ENCODE measurements around the gene CLECL1.

The CLECL1 gene

DNA sequence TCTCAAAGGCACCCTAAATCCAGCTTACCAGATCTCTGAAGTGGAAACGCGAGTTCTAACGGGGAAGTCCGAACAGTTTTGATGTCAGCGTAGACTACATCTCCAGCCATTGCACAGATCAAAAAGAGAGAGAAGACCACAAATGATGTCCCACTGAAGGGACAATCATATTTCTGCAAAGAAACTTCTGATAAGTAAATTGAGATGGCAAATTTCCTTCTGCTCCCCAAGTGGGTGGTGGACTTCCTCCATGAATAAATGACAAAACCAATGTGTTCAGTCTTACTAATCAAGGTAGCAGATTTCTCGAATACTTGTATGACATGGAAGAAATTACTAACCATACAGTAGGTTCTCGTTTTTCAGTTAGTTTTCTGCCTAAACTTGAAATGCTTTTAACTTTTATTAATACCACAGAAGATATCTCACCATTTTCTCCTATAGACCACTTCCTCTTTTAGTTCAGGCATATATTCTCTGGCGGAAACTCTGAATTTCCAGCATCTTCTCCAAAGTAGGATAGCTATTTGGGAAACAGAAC, at the start of gene CLECL1:
Gene CLECL1 (minus strand): TSS at position 177 of the 541 bp plus-strand sequence.
- FAIRE-seq: peak; percentile 93
- DNase-seq (ENCODE audit: insufficient read length, low spot score): no peak

DNA sequence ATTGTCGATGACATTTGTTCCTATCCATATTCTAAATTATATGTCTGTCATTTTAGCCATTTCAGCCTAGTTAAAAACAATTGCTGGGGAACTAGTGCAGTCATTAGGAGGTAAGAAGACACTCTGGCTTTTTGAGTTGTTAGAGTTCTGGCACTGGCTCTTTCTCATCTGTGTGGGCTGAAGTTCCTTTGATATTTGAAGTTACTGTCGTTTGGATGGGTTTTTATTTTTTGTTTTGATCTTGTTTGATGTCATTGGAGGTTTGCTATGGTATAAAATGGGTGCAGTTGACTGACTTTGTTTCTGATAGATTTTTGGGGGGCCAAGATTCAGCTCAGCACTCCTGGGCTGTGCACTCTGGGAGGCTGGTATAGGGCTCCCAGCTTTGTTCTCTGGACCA, 48.5 kb upstream of the CLECL1 start:
- DNase-seq (ENCODE audit: insufficient read length, low spot score): no peak
- no peak for FAIRE-seq

DNA sequence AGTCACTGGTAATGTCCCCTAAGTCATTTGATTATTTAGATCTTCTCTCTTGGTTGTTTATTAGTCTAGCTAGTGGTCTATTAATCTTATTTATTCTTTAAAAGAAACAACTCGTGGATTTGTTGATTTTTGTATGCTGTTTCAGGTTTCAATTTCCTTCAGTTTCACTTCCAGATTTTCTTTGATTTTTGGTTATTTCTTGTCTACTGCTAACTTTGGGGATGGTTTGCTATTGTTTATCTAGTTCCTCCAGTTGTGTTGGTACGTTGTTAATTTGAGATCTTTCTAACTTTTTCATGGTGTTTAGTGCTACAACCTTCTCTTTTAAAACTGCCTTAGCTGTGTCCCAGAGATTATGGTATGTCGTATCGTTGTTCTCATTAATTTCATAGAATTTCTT, 46.3 kb upstream of the CLECL1 start:
- DNase-seq (ENCODE audit: insufficient read length, low spot score) (no peak), FAIRE-seq (no peak)

DNA sequence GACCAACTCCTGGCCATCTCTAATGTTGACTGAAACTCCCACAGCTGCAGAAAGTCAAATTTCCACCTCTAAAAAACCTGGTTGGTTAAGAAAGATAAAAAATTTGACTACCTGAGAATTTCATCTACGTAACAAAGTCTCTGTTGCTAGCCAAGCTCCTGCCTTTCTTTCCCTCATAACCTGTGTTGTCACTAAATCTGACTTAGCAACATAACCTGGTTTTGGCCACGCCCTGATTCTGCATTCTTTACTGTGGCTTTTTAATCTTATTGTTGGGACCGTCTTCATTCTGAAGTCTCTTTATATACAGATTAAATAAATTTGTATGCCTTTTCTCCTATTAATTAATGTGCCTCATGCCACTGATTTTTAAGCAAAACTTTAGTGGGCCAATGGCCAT, 43.9 kb upstream of the CLECL1 start:
- no peak for FAIRE-seq
- no peak for DNase-seq (ENCODE audit: insufficient read length, low spot score)

DNA sequence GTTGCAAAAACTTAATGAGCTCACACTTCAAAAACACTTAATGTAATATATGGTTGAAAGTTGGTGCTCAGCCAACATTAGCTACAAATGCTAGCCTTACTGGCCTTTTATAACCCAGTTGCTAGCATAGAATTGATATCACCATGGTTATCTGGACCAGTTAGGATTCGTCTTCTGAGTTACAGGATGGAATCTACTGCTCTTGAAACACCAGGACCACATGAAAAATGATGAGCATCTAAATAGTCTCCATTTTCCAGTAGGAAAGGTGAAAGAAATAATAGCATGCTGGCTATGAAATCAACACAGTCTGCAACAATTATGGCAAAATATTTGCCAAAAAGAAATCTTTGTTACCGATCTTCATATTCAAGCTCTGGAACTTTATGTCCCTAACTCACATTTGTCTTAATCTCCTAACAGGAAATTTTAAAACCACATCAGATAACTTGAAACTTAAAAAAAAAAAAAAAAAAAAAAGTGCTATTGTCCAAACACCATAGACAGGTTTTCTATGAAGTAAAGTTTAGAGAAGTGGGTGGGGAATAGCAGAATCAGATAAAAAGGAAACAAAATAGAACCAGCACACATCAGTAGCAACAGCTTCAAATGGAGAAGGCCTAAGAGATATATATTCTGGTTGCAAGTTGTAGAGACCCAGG, 40.5 kb upstream of the CLECL1 start:
- DNase-seq (ENCODE audit: insufficient read length, low spot score): no peak
- no peak for FAIRE-seq

DNA sequence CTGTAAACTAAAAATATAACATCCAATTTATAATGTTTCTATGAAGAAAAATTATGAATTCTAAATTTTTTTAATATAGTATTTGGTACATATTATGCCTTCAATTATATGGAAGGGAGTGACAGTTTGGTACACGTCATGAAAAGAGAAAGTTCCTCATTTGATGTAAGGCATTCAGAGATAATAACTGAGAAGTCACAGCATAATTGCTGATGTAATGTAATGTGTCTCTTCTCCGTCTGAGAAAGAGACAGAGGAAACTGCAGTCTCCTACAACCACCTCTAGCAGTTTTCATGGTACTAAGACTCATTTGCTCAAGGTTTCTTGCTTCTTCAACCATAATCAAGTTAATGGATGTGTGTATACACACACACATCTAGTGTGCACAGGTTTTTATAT, 30.1 kb upstream of the CLECL1 start:
- no peak for FAIRE-seq
- no peak for DNase-seq (ENCODE audit: insufficient read length, low spot score)

DNA sequence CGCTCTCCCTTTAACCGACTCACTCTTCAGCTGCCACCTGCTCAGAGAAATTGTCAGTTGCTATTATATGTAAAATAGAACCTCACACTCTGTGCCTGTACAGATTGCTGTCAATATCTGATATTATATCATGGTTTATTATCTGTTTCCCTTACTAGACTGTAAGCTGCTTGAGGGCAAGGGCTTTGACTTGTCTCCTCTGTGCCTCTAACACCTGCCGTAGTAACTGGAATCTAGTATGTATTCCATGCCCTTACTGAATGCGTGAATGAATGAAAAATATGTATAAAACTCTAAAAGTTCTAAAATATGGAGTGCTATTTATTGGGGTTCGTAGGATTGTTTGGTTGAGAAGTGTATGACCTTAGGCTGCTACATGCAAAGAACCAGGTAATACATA, 29.5 kb upstream of the CLECL1 start:
- FAIRE-seq: no peak
- DNase-seq (ENCODE audit: insufficient read length, low spot score): no peak

DNA sequence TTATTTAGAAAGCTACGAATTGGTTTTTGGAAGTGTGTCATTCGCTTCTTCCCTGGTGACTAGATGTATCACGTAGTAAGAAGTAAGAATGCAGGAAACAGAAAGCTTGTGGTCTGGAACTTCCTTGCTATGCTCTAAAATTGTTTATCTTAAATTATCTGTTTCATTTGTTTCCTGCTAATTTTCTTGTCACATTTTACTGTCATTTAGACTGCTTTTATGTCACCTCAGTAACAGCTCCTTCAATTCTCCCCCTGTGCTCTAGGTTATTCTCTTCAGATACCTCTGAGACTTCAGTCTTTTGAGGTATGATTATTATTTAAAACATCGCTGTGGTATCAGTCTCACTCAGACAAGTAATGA, 28.5 kb upstream of the CLECL1 start:
- FAIRE-seq (no peak), DNase-seq (ENCODE audit: insufficient read length, low spot score) (no peak)

DNA sequence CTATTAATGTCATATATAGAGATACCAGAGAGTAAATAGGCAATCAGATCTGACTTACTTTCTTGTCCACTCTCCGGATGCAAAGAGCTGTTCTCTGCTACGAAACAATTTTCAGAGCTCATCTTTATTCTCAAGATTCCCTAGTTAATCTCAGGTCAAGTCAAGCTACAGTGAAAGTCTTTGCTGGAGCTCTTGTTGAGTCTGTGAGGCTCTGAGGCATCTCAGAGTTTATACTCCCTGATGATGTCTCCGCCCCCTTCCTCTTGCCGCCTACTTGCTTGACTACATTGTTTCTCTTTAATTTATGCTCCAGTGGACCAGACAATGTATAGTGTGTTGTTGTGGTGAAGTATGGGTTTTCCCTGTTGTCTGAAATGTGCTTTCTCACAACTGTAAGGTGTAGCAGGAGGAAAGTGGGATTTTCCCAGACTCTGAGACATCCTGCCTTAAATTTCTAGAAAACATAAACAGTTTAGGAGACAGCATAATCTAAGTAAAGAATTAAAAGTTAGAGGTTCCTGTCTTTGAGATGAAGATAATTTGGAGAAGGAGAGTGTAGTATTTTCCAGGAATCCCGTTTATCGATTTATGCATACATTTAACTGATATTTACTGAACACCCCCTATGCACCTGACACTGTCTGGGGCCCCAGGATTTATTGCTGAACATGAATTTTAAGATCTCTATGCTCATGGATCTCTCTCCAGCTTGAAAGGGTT, 28.0 kb upstream of the CLECL1 start, which contains the start of gene CD69:
Gene CD69 (minus strand): TSS at position 203 of the 720 bp plus-strand sequence. CDS start 81 bp downstream, at position 122.
- no peak for DNase-seq (ENCODE audit: insufficient read length, low spot score)
- FAIRE-seq: peak; percentile 99

DNA sequence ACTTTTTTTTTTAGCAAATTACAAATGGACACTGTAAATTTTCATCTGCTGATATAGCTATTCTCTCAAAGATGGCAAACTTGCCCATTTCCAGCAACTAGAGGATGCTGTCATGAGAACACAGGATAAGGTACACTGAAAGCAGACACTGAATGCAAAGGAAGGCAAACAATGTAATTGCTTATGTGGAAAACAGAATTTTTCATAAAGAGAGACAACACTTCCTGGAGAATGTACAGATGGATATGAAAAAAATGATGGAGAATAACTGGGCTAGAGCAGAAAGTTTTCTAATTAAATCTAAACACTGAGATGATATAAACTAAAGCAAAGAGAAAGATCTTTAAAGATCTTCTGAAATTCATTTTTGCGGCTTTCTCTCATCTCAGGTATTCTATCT, 27.2 kb upstream of the CLECL1 start:
- FAIRE-seq: peak; percentile 93
- DNase-seq (ENCODE audit: insufficient read length, low spot score): no peak

DNA sequence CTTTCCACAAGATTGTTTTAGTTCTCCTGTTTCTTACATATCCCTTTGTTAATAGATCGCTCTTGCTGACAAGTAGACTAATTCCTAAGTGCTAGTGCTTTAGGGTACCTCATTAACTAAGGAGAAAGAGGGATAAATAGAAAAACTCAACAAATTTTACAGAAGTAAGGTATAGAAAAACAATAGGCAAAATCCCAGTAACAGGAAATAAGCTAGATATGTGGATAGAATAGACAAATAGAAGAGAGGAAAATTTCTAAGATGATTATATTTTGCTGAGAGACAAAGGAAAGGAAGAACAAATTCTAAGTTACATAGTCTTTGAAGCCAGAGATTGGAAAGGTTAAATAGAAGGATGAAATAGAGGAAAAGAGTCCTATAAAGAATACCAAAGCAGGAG, 26.8 kb upstream of the CLECL1 start:
- FAIRE-seq (no peak), DNase-seq (ENCODE audit: insufficient read length, low spot score) (no peak)

DNA sequence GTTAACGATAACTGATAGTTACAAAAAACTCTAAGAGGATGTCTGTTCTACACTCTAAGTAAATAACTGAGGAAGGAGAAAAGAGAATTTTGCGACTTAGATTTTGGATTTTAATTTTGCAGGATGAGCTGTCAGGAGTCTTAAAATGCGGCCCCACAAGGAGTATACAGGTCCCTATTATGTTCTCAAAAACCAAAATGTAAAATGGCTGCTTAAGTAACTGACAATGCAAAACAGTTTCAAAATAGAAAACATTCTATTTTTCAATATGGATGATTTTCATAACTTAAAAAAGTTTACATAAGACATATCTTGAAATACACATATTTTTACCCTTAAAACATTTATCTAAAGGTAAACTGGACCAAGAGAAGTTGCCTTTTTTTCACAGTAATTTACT, 25.2 kb upstream of the CLECL1 start:
- FAIRE-seq: no peak
- DNase-seq (ENCODE audit: insufficient read length, low spot score): no peak

DNA sequence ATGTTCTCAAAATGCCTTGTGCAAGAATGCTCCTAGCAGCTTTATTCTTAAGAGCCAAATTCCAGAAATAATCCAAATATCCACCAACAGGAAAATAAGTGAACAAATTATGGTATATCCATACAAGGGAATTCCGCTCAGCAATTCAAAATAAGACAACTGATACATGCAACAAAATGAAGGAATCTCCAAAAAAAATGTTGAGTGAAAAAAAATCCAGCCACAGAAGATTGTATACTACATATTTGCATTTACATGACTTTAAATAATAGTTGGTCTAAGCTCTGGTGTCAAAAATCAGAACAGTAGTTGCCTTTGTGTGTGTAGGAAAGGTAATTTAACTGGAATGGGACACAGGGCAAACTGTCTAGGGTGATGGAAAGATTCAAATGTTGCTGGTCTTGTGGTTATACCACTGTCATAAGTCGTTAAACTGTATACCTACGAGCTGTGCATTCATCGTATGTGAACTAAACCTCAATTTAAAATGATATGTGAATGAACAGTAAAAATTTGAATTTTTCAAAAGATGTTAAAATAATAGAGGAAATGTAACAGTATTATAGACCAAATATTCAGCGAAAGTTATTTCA, 24.6 kb upstream of the CLECL1 start:
- FAIRE-seq (peak; percentile 70), DNase-seq (ENCODE audit: insufficient read length, low spot score) (no peak)

DNA sequence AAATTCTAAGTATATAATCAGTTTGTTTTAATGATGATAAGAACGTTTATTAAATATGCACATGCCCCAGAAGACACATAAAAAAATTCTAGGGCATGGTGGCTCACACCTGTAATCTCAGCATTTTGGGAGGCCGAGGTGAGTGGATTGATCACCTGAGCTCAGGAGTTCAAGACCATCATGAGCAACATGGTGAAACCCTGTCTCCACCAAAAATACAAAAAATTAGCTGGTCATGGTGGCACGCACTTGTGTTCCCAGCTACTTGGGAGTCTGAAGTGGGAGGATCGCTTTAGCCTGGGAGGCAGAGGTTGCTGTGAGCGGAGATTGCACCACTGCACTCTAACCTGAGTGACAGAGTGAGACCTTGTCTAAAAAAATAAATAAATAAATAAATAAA, 23.8 kb upstream of the CLECL1 start:
- FAIRE-seq: no peak
- DNase-seq (ENCODE audit: insufficient read length, low spot score): no peak

DNA sequence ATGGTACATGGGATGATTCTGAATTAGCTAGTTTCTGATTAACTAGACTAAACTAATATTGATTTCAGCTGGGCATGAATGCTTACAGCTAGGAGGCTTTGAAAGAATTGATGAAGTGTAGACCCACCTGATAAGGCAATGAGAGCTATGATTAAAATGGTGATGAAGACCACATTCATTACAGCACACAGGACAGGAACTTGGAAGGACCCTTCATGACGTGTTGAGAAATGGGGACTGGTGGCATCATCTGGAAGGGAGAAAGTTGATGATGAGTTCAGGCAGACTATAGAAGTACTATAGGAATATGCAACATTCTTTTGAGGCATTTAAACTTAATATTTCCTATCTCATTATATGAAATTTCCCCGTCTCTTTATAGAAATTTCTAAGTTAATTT, 23.3 kb upstream of the CLECL1 start:
- peak; percentile 79 for FAIRE-seq
- DNase-seq (ENCODE audit: insufficient read length, low spot score): no peak

DNA sequence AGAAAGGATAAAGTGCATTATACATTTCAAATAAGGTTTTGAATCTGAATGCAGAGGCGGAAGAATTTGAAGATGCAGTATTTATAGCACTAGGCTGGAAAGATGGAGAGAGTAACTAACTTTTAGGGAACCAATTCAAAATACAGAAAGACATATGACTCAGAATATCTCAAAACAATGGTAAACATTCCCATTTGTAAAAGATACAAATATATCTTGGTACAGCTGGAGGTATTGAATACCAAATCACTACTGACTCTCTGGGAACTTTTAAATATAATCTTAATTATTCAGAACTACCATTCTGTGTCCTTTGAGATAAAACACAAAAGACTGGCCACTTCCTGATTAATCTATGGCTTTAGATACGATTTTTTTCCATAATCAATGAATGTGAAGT, 22.7 kb upstream of the CLECL1 start:
- FAIRE-seq: peak; percentile 14
- DNase-seq (ENCODE audit: insufficient read length, low spot score): no peak

DNA sequence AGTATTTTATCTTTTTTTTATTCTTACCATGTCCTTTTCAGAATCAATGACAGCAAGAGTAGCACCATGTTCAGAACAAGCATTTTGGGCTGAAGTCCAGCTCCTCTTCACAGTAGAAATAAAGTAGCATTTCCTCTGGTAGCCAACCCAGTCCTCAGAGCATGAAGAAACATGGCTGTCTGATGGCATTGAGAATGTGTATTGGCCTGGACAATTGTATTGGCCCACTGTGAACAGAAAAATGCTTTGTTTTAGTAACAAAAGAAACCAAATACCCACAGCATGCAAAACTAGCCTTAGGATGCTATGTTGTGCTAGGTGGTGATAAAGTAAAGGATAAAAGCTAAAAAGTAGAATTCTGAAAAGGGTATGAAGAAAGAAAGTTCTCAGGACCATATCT, 22.1 kb upstream of the CLECL1 start:
- no peak for DNase-seq (ENCODE audit: insufficient read length, low spot score)
- FAIRE-seq: peak; percentile 74

DNA sequence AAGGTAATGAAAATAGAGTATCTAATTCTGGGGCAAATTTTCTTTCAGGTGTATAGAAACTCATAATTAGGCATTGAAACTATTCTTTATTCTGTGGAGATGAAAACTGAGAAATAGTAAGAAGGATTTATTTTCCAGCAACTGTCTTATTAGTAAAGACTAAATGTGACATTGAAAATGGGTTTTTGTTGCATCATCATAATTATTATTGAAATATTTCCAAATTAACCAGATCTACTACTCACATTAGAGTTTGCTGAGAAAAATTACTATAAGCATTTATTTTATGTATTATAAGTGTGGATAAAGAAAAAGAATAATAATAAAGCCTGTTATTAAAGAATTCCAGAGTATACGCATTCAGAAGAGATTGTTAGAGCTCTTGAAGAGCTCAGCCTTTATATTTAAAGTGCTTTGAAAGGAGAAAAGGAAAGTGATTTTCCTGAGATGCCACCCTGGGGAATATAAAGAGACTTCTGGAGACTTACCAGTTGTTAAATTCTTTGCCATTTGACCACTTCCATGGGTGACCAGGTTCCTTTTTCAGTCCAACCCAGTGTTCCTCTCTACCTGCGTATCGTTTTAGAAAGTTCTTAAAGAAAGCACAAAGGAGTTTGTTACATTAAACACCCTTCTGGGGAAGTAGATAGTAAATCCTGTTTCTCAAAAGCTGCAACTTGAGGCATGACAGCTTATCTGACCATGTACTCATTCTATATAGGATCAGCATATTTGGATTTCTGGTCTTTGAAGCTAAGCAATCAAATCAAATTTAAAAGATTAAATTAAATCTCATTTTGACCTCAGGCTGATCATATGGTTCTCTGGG, 21.4 kb upstream of the CLECL1 start:
- DNase-seq (ENCODE audit: insufficient read length, low spot score) (no peak), FAIRE-seq (no peak)

DNA sequence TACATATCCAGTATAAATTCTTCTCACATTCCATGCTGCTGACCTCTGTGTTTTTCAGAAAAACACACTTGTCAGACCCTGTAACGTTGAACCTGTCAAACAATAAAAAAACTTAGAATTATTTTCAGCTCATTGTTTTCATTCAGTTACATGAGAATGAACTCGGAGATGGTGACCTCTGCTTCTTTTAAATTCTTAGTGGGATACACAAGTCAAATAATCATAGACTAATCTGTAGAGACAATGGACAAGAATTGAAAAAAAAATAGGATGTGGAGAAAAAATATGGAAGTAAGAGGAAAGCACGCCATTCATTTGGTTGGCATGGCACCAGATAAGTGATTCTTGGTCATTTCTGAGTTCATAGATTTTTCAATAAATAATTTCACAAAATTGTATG, 20.6 kb upstream of the CLECL1 start:
- FAIRE-seq (peak; percentile 14), DNase-seq (ENCODE audit: insufficient read length, low spot score) (no peak)

DNA sequence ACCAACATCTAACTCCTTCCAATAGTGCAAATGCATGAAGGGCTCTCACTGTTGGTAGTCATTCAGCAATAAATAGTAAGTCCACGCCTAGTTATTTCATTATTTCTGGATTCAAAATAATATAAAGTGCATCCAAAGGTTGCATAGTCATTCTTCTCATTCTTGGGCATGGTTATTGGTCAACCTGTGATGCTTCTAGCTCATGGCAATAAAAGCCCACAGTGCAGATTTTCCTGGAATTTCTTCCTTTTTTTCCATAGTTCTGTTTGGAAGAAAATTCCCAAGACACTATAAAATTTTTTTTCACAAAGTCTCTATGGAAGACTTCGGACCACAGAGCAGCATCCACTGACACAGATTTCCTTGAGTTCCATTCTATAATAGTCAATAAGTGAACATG, 20.2 kb upstream of the CLECL1 start:
- DNase-seq (ENCODE audit: insufficient read length, low spot score): no peak
- FAIRE-seq: no peak
